Mammary epithelial cell (primary cell): Measurements from ENCODE around the gene PTGDR.

Experiments used
- EZH2 ChIP-seq: IDR thresholded peaks from 2 replicates; pipeline ENCODE4 v1.6.1; 2012; ENCODE audit warnings: low read length, inconsistent platforms, borderline replicate concordance
- TF ChIP-seq, protein P1 (sequence below), 2 donors: IDR thresholded peaks in 1 of 2; conservative IDR thresholded peaks in 1 of 2; 2 replicates each; pipeline ENCODE4 v1.5.1; 2011 to 2012; ENCODE audit warnings: inconsistent platforms in 2 of 2, low read length in 2 of 2, mild to moderate bottlenecking in 2 of 2, control low read depth in 1 of 2, low read depth in 1 of 2; ENCODE audit not compliant: insufficient read depth in 1 of 2; ENCODE audit errors: extremely low read depth in 1 of 2

DNA sequence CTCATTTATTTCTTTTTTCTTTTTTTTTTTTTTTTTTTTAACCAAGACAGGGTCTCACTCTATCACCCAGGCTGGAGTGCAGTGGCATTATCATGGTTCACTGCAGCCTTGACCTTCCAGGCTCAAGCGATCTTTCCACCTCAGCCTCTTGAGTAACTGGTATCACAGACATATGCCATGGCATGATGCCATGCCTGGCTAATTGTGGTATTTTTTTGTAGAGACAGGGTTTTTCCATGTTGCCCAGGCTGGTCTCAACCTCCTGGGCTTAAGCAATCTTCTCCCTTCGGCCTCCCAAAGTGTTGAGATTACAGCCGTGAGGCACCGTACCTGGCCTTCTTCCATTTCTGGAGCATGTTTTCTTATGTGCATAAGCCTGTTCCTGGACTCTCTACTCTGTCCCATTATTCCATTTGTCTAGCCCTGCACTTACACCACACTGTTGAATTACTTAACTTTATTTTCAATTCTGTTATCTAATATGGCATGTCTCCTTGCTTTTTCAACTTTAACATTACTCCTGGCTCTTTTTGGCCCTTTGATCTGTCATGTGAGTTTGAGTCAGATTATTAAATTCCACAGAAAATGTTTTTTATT, 47.9 kb upstream of the PTGDR start:
- TF ChIP-seq, protein P1, sequence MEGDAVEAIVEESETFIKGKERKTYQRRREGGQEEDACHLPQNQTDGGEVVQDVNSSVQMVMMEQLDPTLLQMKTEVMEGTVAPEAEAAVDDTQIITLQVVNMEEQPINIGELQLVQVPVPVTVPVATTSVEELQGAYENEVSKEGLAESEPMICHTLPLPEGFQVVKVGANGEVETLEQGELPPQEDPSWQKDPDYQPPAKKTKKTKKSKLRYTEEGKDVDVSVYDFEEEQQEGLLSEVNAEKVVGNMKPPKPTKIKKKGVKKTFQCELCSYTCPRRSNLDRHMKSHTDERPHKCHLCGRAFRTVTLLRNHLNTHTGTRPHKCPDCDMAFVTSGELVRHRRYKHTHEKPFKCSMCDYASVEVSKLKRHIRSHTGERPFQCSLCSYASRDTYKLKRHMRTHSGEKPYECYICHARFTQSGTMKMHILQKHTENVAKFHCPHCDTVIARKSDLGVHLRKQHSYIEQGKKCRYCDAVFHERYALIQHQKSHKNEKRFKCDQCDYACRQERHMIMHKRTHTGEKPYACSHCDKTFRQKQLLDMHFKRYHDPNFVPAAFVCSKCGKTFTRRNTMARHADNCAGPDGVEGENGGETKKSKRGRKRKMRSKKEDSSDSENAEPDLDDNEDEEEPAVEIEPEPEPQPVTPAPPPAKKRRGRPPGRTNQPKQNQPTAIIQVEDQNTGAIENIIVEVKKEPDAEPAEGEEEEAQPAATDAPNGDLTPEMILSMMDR (conservative IDR thresholded peaks at IDR 0.05 in 1 of 2, IDR thresholded peaks at IDR 0.05 in 1 of 2; ENCODE audit: extremely low read depth in 1 of 2, insufficient read depth in 1 of 2, low read depth in 1 of 2, low read length in 2 of 2), result no peak
- TF ChIP-seq EZH2, result no peak
